Subcutaneous adipose tissue (tissue), 4 donors: ENCODE measurements around the gene SUMO3. TPM values are rescaled to one million over a fixed set of nuclear protein-coding genes. Genes with fewer than 3 reads are reported as not detected.

Experiments used
- CTCF ChIP-seq: fragments of 450-650 bp; IDR thresholded peaks from one replicate; pipeline ENCODE4 v1.5.1; 2016; ENCODE audit warnings: low read depth, mild to moderate bottlenecking, control low read depth, antibody characterized with exemption, moderate library complexity
- total RNA-seq, 4 donors: library from RNA; depleted of rRNA; stranded (reverse); fragments of >200 nt; gene quantifications; one replicate each; pipeline ENCODE4 v1.1.0, GENCODE V29; 2016

SUMO3 gene
- total RNA-seq, 4 donors from 2014 or later = 41.3 to 77.0 (median 59.4) TPM

DNA sequence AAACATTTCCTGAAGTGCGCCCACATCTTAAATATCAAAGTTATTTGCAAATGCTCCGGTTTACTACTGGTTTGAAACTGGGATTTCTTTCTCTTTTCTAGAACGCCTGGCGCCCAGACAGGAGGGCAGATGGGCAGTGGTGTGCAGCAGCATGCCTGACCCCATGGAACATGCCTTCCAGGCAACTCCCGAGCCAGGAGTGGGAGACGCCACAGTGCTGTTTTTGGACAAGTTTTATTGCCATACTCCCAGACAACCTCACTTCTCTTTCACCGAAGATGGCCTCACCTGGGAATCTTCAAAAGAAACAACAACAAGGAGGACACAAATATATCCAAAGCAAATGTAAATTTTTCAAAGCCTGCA lies 37.7 kb downstream of the SUMO3 start:
- TF ChIP-seq CTCF = no peak

DNA sequence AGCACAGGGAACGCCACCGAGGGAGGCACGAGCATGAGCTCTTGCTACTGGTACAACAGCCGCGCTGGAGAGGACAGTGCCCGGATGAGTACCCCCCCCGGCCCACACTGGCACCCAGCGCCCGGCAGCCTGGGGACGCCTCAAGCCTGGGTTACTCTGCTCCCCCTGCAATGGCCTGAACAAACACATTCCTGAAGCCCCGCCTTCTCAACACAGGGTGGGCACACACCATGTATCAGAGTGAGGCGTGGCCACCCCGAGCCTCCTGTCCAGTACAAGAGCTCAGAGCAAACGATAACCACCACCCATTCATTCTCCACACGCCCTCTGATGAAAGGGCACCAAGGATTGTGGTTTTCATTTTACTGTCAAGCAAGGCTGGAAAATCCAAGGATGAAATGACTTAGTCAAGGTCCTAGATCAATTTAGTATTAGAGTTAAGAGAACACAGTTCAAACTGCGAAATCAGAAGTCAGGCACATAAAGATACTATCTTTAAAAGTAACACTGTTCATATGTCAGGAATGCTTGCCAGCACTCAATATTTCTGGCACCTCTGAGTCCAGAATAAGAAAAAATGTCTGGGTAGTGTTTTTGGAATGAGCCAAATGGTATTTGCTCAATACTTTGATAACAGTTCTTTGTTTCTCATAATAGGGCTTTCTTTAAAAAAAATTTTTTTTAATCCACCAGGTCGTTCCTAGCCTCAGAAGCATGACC lies 38.3 kb downstream of the SUMO3 start:
- no peak for TF ChIP-seq CTCF

GRCh38 chr21:44778983-44779382 lies 38.9 kb downstream of the SUMO3 start:
- TF ChIP-seq CTCF = no peak

- TF ChIP-seq CTCF = no peak
These were observed 39.4 kb downstream of the SUMO3 start for GRCh38 chr21:44778499-44778911.

DNA sequence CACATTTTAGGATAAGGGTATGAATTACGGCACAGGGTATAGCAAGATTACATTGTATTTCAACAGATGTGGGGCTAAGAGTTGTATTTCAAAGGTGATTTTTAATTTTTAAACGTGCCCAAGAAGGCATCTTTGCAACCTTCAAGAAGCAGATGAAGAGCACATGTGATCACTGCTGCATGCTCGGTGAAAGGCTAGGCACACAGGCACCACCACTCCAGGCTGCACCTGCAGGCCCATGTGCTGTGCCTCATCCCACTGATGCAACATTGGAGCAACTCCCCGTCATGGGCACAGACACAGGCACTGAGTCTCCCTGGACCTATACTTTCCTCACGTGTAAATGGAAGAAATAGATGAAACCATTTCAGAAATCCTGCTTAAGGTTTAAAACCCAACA lies 39.8 kb downstream of the SUMO3 start:
- TF ChIP-seq CTCF = no peak

- no peak for TF ChIP-seq CTCF
These were observed 42.9 kb downstream of the SUMO3 start for GRCh38 chr21:44774972-44775371.

GRCh38 chr21:44773291-44773932 lies 44.5 kb downstream of the SUMO3 start:
- TF ChIP-seq CTCF = no peak
